Spleen (tissue), 11 donors: ENCODE measurements around the gene FGFBP1. TPM values are rescaled to one million over a fixed set of nuclear protein-coding genes. Genes with fewer than 3 reads are reported as not detected.

Experiments used
- DNase-seq: peaks from one replicate; pipeline ENCODE4 v3.0.0-alpha.2; 2020
- H3K27ac ChIP-seq, 8 donors: fragments of 200-600 bp; sonication (generic) in 7 of 8; 1 replicate in 4 of 8; 2 replicates in 4 of 8; pipeline versions ENCODE4 v1.5.0 to v1.8.0; 2016 to 2021; ENCODE audit warnings: inconsistent platforms in 4 of 8, mild to moderate bottlenecking in 4 of 8, moderate library complexity in 1 of 8
- H3K27me3 ChIP-seq, 7 donors: fragments of 200-600 bp; sonication (generic) in 6 of 7; replicated peaks in 1 of 7; 1 replicate in 4 of 7; 2 replicates in 3 of 7; pipeline versions ENCODE4 v1.5.0 to v1.8.0; 2016 to 2021; ENCODE audit warnings: inconsistent platforms in 3 of 7, mild to moderate bottlenecking in 1 of 7
- H3K36me3 ChIP-seq, 6 donors: fragments of 200-600 bp; sonication (generic) in 5 of 6; 1 replicate in 4 of 6; 2 replicates in 2 of 6; pipeline versions ENCODE4 v1.5.0 to v1.8.0; 2016 to 2021; ENCODE audit warnings: inconsistent platforms in 2 of 6
- H3K4me1 ChIP-seq, 6 donors: fragments of 200-600 bp; sonication (generic) in 5 of 6; 1 replicate in 3 of 6; 2 replicates in 3 of 6; pipeline versions ENCODE4 v1.5.0 to v1.8.0; 2016 to 2021; ENCODE audit warnings: inconsistent platforms in 3 of 6
- H3K4me3 ChIP-seq, 8 donors: fragments of 200-600 bp; sonication (generic) in 7 of 8; 1 replicate in 4 of 8; 2 replicates in 4 of 8; pipeline versions ENCODE4 v1.5.0 to v1.8.0; 2016 to 2021; ENCODE audit warnings: inconsistent platforms in 4 of 8, mild to moderate bottlenecking in 4 of 8, moderate library complexity in 2 of 8
- H3K9me3 ChIP-seq, 8 donors: fragments of 200-600 bp; sonication (generic) in 7 of 8; 1 replicate in 4 of 8; 2 replicates in 4 of 8; pipeline versions ENCODE4 v1.5.0 to v1.8.0; 2016 to 2021; ENCODE audit warnings: inconsistent platforms in 4 of 8
- POLR2A ChIP-seq, 3 donors: fragments of 450-650 bp; IDR thresholded peaks; one replicate each; pipeline ENCODE4 v1.5.1; 2017; ENCODE audit warnings: antibody characterized with exemption in 3 of 3, mild to moderate bottlenecking in 1 of 3
- POLR2AphosphoS5 ChIP-seq, 3 donors: sonication (generic); formaldehyde crosslinking; IDR thresholded peaks; one replicate each; pipeline ENCODE4 v1.5.1; 2017; ENCODE audit warnings: antibody characterized with exemption in 3 of 3
- WGBS, 5 donors: extraction: QIAGEN DNeasy Blood & Tissue Kit in 3 of 5; methylation state at CpG; one replicate each; pipeline versions ENCODE4 v1.1.5 to v1.1.7; 2013 to 2018; 5-methylcytosine and 5-hydroxymethylcytosine counted together
- intact Hi-C: fragments of 100-400 bp; cut with DNase I; formaldehyde crosslinking; loops from one replicate; pipeline ENCODE4 v1.15.0; 2023; ENCODE audit warnings: low total_unique reads
- polyA plus RNA-seq, 3 donors: library from polyadenylated mRNA; stranded (reverse); fragments of 200-250 nt; gene quantifications; one replicate each; pipeline ENCODE4 v1.2.1, GENCODE V29; 2013
- total RNA-seq, 7 donors: library from RNA; depleted of rRNA in 3 of 7; stranded (reverse); fragments of >200 nt in 3 of 7; fragmentation: NEBNext Ultra II Directional in 4 of 7; extraction: Animal tissue kit (Norgen Biotek cat#: 25700) in 4 of 7; gene quantifications; one replicate each; pipeline versions ENCODE4 v1.1.0 to v1.2.1, GENCODE V29; 2016 to 2021
- TF ChIP-seq, protein P1 (sequence below), 11 experiments: fragments of 200-600 bp in 7 of 11; fragments of 450-650 bp in 4 of 11; sonication (generic) in 4 of 11; IDR thresholded peaks in 8 of 11; conservative IDR thresholded peaks in 3 of 11; 1 replicate in 7 of 11; 2 replicates in 4 of 11; pipeline versions ENCODE4 v1.4.0 to v1.8.0; 2016 to 2021; ENCODE audit warnings: antibody characterized with exemption in 11 of 11, inconsistent platforms in 4 of 11, mild to moderate bottlenecking in 1 of 11
- donor health status: healthy with polysubstance abuse.
- donor health status: DM: no; HTN: no; CAD: no; lungs with moderate emphysema.
- donor health status: DM: no; HTN: no; CAD: no.
- donor health status: Bipolar disorder and iron deficiency.
- donor health status: healthy.
- donor health status: DM: no; HTN: no; CAD: no.
- donor health status: DM: yes; HTN: yes; CAD: no.

Gene FGFBP1
- total and polyA plus RNA-seq, 10 donors, result 0.08 to 0.10 TPM; not detected in 8

DNA sequence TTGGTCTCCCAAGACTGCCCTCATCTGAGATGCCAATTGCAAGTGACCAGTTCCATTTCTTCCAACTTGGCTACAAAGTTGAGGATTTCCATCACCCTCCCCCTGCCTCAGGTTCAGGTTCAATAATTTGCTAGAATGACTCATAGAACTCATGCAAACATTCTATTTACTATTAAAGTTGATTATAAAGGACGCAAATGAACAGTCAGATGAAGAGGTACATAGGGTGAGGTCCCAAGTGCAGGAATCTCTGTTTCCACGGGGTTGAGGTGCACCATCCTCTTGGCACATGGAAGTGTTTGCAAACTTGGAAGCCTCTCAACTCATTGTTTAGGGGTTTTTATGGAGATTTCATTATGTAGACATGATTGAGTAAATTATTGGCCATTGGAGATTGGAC, 41.0 kb downstream of the FGFBP1 start:
- no peak for DNase-seq
- H3K4me3 ChIP-seq, result no peak overlapping the region
- H3K36me3 ChIP-seq, result no peaks in the 10 kb centered on the region
- TF ChIP-seq POLR2AphosphoS5 (IDR thresholded peaks at IDR 0.05) (no peak), POLR2A (IDR thresholded peaks at IDR 0.05) (no peak)
- TF ChIP-seq, protein P1, sequence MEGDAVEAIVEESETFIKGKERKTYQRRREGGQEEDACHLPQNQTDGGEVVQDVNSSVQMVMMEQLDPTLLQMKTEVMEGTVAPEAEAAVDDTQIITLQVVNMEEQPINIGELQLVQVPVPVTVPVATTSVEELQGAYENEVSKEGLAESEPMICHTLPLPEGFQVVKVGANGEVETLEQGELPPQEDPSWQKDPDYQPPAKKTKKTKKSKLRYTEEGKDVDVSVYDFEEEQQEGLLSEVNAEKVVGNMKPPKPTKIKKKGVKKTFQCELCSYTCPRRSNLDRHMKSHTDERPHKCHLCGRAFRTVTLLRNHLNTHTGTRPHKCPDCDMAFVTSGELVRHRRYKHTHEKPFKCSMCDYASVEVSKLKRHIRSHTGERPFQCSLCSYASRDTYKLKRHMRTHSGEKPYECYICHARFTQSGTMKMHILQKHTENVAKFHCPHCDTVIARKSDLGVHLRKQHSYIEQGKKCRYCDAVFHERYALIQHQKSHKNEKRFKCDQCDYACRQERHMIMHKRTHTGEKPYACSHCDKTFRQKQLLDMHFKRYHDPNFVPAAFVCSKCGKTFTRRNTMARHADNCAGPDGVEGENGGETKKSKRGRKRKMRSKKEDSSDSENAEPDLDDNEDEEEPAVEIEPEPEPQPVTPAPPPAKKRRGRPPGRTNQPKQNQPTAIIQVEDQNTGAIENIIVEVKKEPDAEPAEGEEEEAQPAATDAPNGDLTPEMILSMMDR (IDR thresholded peaks at IDR 0.05 in 8 of 11, conservative IDR thresholded peaks at IDR 0.05 in 3 of 11), result no peak
- peaks cover 0 to 4% (median 0%) of the 10 kb centered on the region in 7 donors for H3K27me3 ChIP-seq
- no peaks in the 10 kb centered on the region for H3K9me3 ChIP-seq
- intact Hi-C loops, result no loop called here
- WGBS, 5 donors, result 87 to 96% (median 92%) methylated on average over 2 of the region's 2 CpGs
- peaks cover 0 to 13% (median 0%) of the 10 kb centered on the region in 6 donors for H3K4me1 ChIP-seq
- H3K27ac ChIP-seq, result no peak overlapping the region

DNA sequence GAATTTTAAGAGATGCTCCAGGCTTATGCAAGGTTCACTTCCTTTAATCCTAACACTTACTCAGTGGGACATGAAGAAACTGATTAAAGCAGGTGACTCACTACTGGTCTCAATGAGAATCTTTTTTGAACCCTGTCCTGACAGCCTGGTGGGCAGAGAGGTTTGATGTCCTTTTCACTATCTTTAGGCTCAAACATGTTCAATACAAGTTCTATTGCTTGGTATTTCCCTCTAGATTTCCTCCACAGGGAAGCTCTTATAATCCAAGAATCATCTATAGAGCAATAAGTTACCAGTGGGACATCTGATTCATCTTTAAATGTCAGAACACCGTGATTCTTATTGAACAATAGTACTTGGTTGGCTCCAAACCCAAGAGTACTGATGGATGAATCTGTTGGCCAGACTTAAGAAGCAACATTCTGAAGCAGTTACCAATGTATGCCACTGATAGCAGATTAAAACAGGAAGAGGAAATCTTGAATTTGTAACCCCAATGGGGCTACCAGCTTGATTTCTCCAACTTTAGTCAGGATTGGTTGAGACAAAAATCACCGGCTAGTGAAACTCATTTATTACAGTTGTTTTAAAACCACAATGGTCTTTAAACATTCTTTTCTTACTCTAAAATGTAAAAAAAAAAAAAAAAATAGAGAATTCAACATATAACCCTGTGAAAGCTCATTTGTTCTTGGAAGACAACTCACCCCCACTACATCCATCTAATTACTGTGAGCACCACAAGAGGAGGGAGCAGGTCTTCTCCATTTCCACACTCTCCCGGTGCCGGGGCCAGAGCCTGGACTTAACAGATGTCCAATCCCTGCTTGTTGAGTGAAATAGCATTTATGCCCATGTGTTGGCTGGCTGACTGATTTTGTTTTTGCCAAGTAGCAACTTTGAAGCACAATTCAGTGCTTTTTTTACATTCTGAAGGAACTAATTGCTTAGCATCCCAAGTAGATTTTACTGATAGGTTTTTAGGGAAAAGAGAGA, 43.3 kb downstream of the FGFBP1 start:
- H3K36me3 ChIP-seq, result no peaks in the 10 kb centered on the region
- no peak overlapping the region for H3K27ac ChIP-seq
- H3K27me3 ChIP-seq, result peaks cover 0 to 4% (median 0%) of the 10 kb centered on the region in 7 donors
- intact Hi-C loops, result no loop called here
- 74 to 89% (median 79%) methylated on average over 4 of the region's 4 CpGs for WGBS, 5 donors
- H3K4me3 ChIP-seq, result no peak overlapping the region
- H3K4me1 ChIP-seq, result peaks cover 0 to 7% (median 0%) of the 10 kb centered on the region in 6 donors
- H3K9me3 ChIP-seq, result no peaks in the 10 kb centered on the region
- TF ChIP-seq, protein P1 (IDR thresholded peaks at IDR 0.05 in 8 of 11, conservative IDR thresholded peaks at IDR 0.05 in 3 of 11), result no peak
- no peak for TF ChIP-seq POLR2A (IDR thresholded peaks at IDR 0.05)
- DNase-seq, result no peak

DNA sequence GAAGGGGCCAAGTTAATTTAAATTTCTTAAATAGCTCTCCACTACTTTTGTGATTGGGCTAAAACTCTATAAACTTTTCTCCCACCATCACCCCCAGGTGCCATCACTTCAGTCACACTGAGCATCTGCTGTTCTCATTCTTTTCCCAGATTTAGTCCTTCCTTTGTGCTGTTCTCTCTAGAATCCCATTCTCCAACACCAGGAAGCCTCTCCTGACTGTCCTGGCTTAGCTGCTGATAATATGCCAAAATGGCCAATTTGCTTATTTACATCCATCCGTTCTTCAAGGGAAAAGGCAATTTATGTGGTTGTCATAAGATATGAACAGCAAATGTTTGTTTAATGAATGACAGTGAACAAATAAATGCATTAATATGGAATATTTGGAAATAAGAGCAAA, 44.1 kb downstream of the FGFBP1 start:
- 85 to 98% (median 91%) methylated on average over 1 of the region's 1 CpG for WGBS, 5 donors
- Histone ChIP-seq H3K4me3 (no peak overlapping the region), H3K36me3 (no peaks in the 10 kb centered on the region), H3K27me3 (peaks cover 0 to 4% (median 0%) of the 10 kb centered on the region in 7 donors), H3K9me3 (no peaks in the 10 kb centered on the region), H3K27ac (no peak overlapping the region), H3K4me1 (peaks cover 0 to 7% (median 0%) of the 10 kb centered on the region in 6 donors)
- no peak for DNase-seq
- intact Hi-C loops, result no loop called here
- TF ChIP-seq, protein P1 (IDR thresholded peaks at IDR 0.05 in 8 of 11, conservative IDR thresholded peaks at IDR 0.05 in 3 of 11), result no peak
- TF ChIP-seq POLR2AphosphoS5 (IDR thresholded peaks at IDR 0.05) (no peak), POLR2A (IDR thresholded peaks at IDR 0.05) (no peak)

DNA sequence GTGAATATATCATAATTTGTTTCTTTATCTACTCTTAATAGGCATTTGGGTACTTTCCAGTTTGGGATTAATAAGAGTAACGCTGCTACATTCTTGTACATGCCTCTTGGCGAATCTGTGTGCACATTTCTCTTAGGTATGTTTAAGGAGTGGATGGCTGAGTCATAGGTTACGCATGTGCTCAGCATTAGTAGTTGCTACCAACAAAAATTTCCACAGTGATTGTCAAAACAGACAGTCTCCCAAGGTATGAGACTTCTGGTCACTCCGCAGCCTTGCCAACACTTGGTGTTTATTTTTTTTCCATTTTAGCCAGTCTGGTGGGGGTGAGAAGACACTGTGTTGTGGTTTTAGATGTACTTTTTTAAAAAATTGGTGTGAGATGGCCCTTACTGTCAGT, 44.6 kb downstream of the FGFBP1 start:
- Histone ChIP-seq H3K27ac (no peak overlapping the region), H3K36me3 (no peaks in the 10 kb centered on the region), H3K4me3 (no peak overlapping the region), H3K27me3 (peaks cover 0 to 4% (median 0%) of the 10 kb centered on the region in 7 donors), H3K9me3 (no peaks in the 10 kb centered on the region), H3K4me1 (peaks cover 0 to 7% (median 0%) of the 10 kb centered on the region in 6 donors)
- no peak for TF ChIP-seq POLR2AphosphoS5 (IDR thresholded peaks at IDR 0.05)
- no peak for TF ChIP-seq POLR2A (IDR thresholded peaks at IDR 0.05)
- TF ChIP-seq, protein P1 (IDR thresholded peaks at IDR 0.05 in 8 of 11, conservative IDR thresholded peaks at IDR 0.05 in 3 of 11), result no peak
- 85 to 98% (median 88%) methylated on average over 4 of the region's 4 CpGs for WGBS, 5 donors
- intact Hi-C loops, result no loop called here
- DNase-seq, result no peak
